ENCODE results near the gene UMPS. TPM values are rescaled to one million over a fixed set of nuclear protein-coding genes. Genes with fewer than 3 reads are reported as not detected.

The UMPS gene
- total RNA-seq, 1 donor from 2014 or later = 47.6 TPM

- Histone ChIP-seq H3K27me3 (no peaks in the 10 kb centered on the region), H3K27ac (no peak overlapping the region), H3K79me2 (ENCODE audit: low read depth) (no peaks in the 10 kb centered on the region), H3K9ac (no peak overlapping the region), H3K36me3 (no peaks in the 10 kb centered on the region), H2AFZ (replicated peaks) (no peak overlapping the region), H3F3A (ENCODE audit: low read depth) (no peaks in the 10 kb centered on the region), H3K4me2 (no peak overlapping the region), H3K4me3 (no peak overlapping the region), H3K9me3 (ENCODE audit: low read depth) (no peaks in the 10 kb centered on the region), H4K20me1 (ENCODE audit: low read depth) (no peaks in the 10 kb centered on the region), H3K4me1 (peaks cover 15% of the 10 kb centered on the region)
- Mint-ChIP-seq H3K36me3 (peaks cover 11% of the 10 kb centered on the region), H3K4me3 (no peak overlapping the region), H3K9me3 (no peaks in the 10 kb centered on the region), H3K27ac (no peak overlapping the region), H3K27me3 (ENCODE audit: insufficient read depth, low read depth) (no peaks in the 10 kb centered on the region), H3K4me1 (peaks cover 43% of the 10 kb centered on the region)
- TF ChIP-seq EZH2phosphoT487 (IDR thresholded peaks at IDR 0.05) (no peak), EZH2 (IDR thresholded peaks at IDR 0.05) (no peak)
- TF ChIP-seq, protein P1, sequence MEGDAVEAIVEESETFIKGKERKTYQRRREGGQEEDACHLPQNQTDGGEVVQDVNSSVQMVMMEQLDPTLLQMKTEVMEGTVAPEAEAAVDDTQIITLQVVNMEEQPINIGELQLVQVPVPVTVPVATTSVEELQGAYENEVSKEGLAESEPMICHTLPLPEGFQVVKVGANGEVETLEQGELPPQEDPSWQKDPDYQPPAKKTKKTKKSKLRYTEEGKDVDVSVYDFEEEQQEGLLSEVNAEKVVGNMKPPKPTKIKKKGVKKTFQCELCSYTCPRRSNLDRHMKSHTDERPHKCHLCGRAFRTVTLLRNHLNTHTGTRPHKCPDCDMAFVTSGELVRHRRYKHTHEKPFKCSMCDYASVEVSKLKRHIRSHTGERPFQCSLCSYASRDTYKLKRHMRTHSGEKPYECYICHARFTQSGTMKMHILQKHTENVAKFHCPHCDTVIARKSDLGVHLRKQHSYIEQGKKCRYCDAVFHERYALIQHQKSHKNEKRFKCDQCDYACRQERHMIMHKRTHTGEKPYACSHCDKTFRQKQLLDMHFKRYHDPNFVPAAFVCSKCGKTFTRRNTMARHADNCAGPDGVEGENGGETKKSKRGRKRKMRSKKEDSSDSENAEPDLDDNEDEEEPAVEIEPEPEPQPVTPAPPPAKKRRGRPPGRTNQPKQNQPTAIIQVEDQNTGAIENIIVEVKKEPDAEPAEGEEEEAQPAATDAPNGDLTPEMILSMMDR (IDR thresholded peaks at IDR 0.05) = no peak
- no peak for DNase-seq (ENCODE audit: low spot score)
Measured at GRCh38 chr3:124773351-124774326, 43.4 kb downstream of the UMPS start.

- Mint-ChIP-seq H3K27ac (no peak overlapping the region), H3K36me3 (peaks cover 11% of the 10 kb centered on the region), H3K9me3 (no peaks in the 10 kb centered on the region), H3K27me3 (ENCODE audit: insufficient read depth, low read depth) (no peaks in the 10 kb centered on the region), H3K4me1 (peaks cover 43% of the 10 kb centered on the region), H3K4me3 (no peak overlapping the region)
- Histone ChIP-seq H3F3A (ENCODE audit: low read depth) (no peaks in the 10 kb centered on the region), H3K36me3 (no peaks in the 10 kb centered on the region), H3K4me2 (no peak overlapping the region), H3K9ac (no peak overlapping the region), H3K9me3 (ENCODE audit: low read depth) (no peaks in the 10 kb centered on the region), H3K4me1 (peaks cover 15% of the 10 kb centered on the region), H3K27me3 (no peaks in the 10 kb centered on the region), H3K4me3 (no peak overlapping the region), H4K20me1 (ENCODE audit: low read depth) (no peaks in the 10 kb centered on the region), H3K27ac (no peak overlapping the region), H3K79me2 (ENCODE audit: low read depth) (no peaks in the 10 kb centered on the region), H2AFZ (replicated peaks) (no peak overlapping the region)
- TF ChIP-seq, protein P1 (IDR thresholded peaks at IDR 0.05) = no peak
- TF ChIP-seq EZH2 (IDR thresholded peaks at IDR 0.05) (no peak), EZH2phosphoT487 (IDR thresholded peaks at IDR 0.05) (no peak)
- peak; percentile 70 for DNase-seq (ENCODE audit: low spot score)
Measured at GRCh38 chr3:124774327-124774718, 44.1 kb downstream of the UMPS start.

GRCh38 chr3:124774841-124775402 is 44.7 kb downstream of the UMPS start:
- Mint-ChIP-seq H3K9me3 (no peaks in the 10 kb centered on the region), H3K27ac (peak overlapping the region; percentile 7), H3K4me3 (no peak overlapping the region), H3K36me3 (peaks cover 11% of the 10 kb centered on the region), H3K4me1 (peaks cover 41% of the 10 kb centered on the region), H3K27me3 (ENCODE audit: insufficient read depth, low read depth) (no peaks in the 10 kb centered on the region)
- Histone ChIP-seq H3K4me3 (no peak overlapping the region), H4K20me1 (ENCODE audit: low read depth) (no peaks in the 10 kb centered on the region), H3F3A (ENCODE audit: low read depth) (no peaks in the 10 kb centered on the region), H2AFZ (replicated peaks) (no peak overlapping the region), H3K27ac (no peak overlapping the region), H3K4me1 (peaks cover 15% of the 10 kb centered on the region), H3K79me2 (ENCODE audit: low read depth) (no peaks in the 10 kb centered on the region), H3K36me3 (no peaks in the 10 kb centered on the region), H3K27me3 (no peaks in the 10 kb centered on the region), H3K4me2 (no peak overlapping the region), H3K9me3 (ENCODE audit: low read depth) (no peaks in the 10 kb centered on the region), H3K9ac (no peak overlapping the region)
- DNase-seq (ENCODE audit: low spot score) = no peak
- TF ChIP-seq, protein P1 (IDR thresholded peaks at IDR 0.05) = no peak
- TF ChIP-seq EZH2phosphoT487 (IDR thresholded peaks at IDR 0.05) = no peak
- TF ChIP-seq EZH2 (IDR thresholded peaks at IDR 0.05) = no peak
